SU-DHL-6 (cell line): ENCODE measurements around the gene ADAM19.

Source experiments
- H2AFZ ChIP-seq: fragments of 200-600 bp; sonication (generic); 2 replicates; pipeline ENCODE4 v1.6.1; 2014; ENCODE audit warnings: low read depth, mild to moderate bottlenecking, moderate library complexity, mixed read lengths, antibody characterized with exemption, low read length; ENCODE audit not compliant: severe bottlenecking
- H3F3A ChIP-seq: fragments of 200-600 bp; shearing (Covaris generic); 2 replicates; pipeline ENCODE4 v1.6.0; 2016; ENCODE audit warnings: antibody characterized with exemption, mild to moderate bottlenecking; ENCODE audit not compliant: insufficient read depth
- H3K27ac ChIP-seq: fragments of 200-600 bp; sonication (generic); 2 replicates; pipeline ENCODE4 v1.5.1; 2016; ENCODE audit warnings: low read depth, mild to moderate bottlenecking, low read length, moderate library complexity, mixed read lengths
- H3K27me3 ChIP-seq: fragments of 200-600 bp; sonication (generic), shearing (Covaris generic); 2 replicates; pipeline ENCODE4 v1.6.0; 2014; ENCODE audit warnings: mild to moderate bottlenecking, low read length
- H3K36me3 ChIP-seq: fragments of 200-600 bp; sonication (generic); 2 replicates; pipeline ENCODE4 v1.6.1; 2014; ENCODE audit warnings: mild to moderate bottlenecking, low read length, mixed read lengths
- H3K4me2 ChIP-seq: fragments of 300-600, 200-600 bp; shearing (Covaris generic), sonication (generic); 2 replicates; pipeline ENCODE4 v1.6.0; 2014; ENCODE audit warnings: low read length, low read depth, mild to moderate bottlenecking; ENCODE audit not compliant: poor library complexity, severe bottlenecking
- H3K4me3 ChIP-seq: fragments of 200-600 bp; sonication (generic); 2 replicates; pipeline ENCODE4 v1.5.1; 2014; ENCODE audit warnings: antibody characterized with exemption, low read length, mild to moderate bottlenecking, mixed read lengths; ENCODE audit not compliant: insufficient read depth, poor library complexity, severe bottlenecking
- H3K79me2 ChIP-seq: fragments of 200-600 bp; sonication (generic); 2 replicates; pipeline ENCODE4 v1.6.1; 2014; ENCODE audit warnings: mild to moderate bottlenecking, low read length, moderate library complexity; ENCODE audit not compliant: insufficient read depth
- H3K9ac ChIP-seq: fragments of 200-600 bp; sonication (generic); 2 replicates; pipeline ENCODE4 v1.7.0; 2014; ENCODE audit warnings: mild to moderate bottlenecking, low read length
- H3K9me2 ChIP-seq: fragments of 200-600 bp; sonication (generic); replicated peaks from 2 replicates; pipeline ENCODE4 v1.6.1; 2014; ENCODE audit warnings: low read length; ENCODE audit not compliant: insufficient read depth
- H3K9me3 ChIP-seq: fragments of 200-600 bp; sonication (generic); 2 replicates; pipeline ENCODE4 v1.6.1; 2014; ENCODE audit warnings: low read length, mixed read lengths; ENCODE audit not compliant: insufficient read depth
- H4K20me1 ChIP-seq: fragments of 200-600 bp; sonication (generic); 2 replicates; pipeline ENCODE4 v1.6.1; 2014; ENCODE audit warnings: low read depth, mild to moderate bottlenecking, antibody characterized with exemption, low read length, moderate library complexity, mixed read lengths
- EZH2phosphoT487 ChIP-seq: fragments of 200-600 bp; sonication (generic), shearing (Covaris generic); conservative IDR thresholded peaks from 2 replicates; pipeline ENCODE4 v1.6.1; 2018; ENCODE audit warnings: mild to moderate bottlenecking, antibody characterized with exemption, low read length, moderate library complexity, mixed read lengths
- TF ChIP-seq, protein P1 (sequence below): fragments of 200-600 bp; sonication (generic); IDR thresholded peaks from one replicate; pipeline ENCODE4 v1.5.1; 2017; ENCODE audit warnings: antibody characterized with exemption, mild to moderate bottlenecking, low read length, moderate library complexity; ENCODE audit not compliant: insufficient read depth, poor library complexity, severe bottlenecking

Gene ADAM19, protein sequence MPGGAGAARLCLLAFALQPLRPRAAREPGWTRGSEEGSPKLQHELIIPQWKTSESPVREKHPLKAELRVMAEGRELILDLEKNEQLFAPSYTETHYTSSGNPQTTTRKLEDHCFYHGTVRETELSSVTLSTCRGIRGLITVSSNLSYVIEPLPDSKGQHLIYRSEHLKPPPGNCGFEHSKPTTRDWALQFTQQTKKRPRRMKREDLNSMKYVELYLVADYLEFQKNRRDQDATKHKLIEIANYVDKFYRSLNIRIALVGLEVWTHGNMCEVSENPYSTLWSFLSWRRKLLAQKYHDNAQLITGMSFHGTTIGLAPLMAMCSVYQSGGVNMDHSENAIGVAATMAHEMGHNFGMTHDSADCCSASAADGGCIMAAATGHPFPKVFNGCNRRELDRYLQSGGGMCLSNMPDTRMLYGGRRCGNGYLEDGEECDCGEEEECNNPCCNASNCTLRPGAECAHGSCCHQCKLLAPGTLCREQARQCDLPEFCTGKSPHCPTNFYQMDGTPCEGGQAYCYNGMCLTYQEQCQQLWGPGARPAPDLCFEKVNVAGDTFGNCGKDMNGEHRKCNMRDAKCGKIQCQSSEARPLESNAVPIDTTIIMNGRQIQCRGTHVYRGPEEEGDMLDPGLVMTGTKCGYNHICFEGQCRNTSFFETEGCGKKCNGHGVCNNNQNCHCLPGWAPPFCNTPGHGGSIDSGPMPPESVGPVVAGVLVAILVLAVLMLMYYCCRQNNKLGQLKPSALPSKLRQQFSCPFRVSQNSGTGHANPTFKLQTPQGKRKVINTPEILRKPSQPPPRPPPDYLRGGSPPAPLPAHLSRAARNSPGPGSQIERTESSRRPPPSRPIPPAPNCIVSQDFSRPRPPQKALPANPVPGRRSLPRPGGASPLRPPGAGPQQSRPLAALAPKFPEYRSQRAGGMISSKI

DNA sequence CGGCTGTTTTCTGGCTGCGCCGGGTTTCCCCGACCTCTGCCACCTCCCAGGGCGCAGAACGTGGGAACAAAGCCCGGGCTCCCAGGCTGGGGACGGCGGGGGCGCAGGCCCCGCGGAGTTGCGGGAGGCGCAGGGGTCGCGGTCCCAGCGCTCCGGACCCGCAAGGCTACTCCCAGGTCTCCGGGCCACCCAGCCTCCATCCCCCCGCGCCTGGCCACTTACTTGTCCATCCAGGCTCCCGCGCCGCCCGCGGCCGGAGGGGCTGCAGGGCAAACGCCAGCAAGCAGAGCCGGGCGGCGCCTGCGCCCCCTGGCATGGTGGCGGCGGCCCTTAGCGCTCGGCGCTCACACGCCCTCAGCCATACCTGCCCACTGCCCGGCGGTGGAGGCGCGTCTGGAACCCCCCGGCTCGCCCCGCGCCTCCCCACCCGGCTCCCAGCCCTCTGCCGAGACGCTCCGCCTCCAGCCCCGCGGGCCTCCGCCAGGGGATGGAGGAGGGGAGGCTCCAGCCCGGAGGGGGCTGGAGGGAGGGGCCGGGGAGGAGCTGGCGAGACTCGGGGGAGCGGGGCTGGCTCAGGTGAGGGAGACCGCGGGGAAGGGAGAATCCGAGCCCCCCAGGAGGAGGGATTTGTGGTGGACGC, at the start of gene ADAM19:
TSS of gene ADAM19 (minus strand) at position 395 of the 640 bp plus-strand sequence. CDS start at position 316, 79 bp downstream.
- Histone ChIP-seq H3F3A (peaks cover 32% of the 10 kb centered on the region), H3K9ac (peak within 1 kb of the TSS; percentile 88), H2AFZ (peak within 1 kb of the TSS; percentile 64), H3K27me3 (no peaks in the 10 kb centered on the region), H3K27ac (peak within 1 kb of the TSS; percentile 93), H3K9me3 (no peaks in the 10 kb centered on the region), H3K36me3 (peaks cover 5% of the 10 kb centered on the region), H4K20me1 (no peaks in the 10 kb centered on the region), H3K4me2 (peak within 1 kb of the TSS; percentile 94), H3K4me3 (peak within 1 kb of the TSS; percentile 91), H3K79me2 (peaks cover 44% of the 10 kb centered on the region), H3K9me2 (no peaks in the 10 kb centered on the region)
- TF ChIP-seq, protein P1, sequence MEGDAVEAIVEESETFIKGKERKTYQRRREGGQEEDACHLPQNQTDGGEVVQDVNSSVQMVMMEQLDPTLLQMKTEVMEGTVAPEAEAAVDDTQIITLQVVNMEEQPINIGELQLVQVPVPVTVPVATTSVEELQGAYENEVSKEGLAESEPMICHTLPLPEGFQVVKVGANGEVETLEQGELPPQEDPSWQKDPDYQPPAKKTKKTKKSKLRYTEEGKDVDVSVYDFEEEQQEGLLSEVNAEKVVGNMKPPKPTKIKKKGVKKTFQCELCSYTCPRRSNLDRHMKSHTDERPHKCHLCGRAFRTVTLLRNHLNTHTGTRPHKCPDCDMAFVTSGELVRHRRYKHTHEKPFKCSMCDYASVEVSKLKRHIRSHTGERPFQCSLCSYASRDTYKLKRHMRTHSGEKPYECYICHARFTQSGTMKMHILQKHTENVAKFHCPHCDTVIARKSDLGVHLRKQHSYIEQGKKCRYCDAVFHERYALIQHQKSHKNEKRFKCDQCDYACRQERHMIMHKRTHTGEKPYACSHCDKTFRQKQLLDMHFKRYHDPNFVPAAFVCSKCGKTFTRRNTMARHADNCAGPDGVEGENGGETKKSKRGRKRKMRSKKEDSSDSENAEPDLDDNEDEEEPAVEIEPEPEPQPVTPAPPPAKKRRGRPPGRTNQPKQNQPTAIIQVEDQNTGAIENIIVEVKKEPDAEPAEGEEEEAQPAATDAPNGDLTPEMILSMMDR = no peak
- no peak for TF ChIP-seq EZH2phosphoT487

DNA sequence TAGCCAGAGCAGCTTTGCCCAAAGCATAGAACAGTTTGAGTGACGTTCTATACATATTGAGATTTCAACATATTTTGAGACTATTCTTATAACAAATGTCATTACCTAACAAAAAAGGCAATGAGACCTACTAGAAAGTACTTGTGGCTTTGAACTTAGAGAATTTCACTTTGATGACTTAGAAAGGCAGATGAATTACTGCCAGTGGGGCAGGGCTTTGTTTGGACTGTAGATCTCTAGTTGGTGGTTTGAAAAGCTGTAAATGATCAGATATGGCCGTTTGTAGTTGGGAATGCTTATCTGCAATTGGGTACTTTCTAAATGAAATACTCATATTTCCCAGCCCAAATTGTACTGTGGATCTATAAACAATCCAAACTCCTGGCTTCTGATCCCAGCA, 48.6 kb upstream of the ADAM19 start:
- no peaks in the 10 kb centered on the region for H4K20me1 ChIP-seq
- TF ChIP-seq, protein P1 = no peak
- TF ChIP-seq EZH2phosphoT487 = no peak
- H3K79me2 ChIP-seq = no peaks in the 10 kb centered on the region
- no peaks in the 10 kb centered on the region for H3K9me2 ChIP-seq
- no peak overlapping the region for H3K27ac ChIP-seq
- H3K9me3 ChIP-seq = no peaks in the 10 kb centered on the region
- no peaks in the 10 kb centered on the region for H3K27me3 ChIP-seq
- no peak overlapping the region for H3K9ac ChIP-seq
- no peaks in the 10 kb centered on the region for H3K36me3 ChIP-seq
- no peak overlapping the region for H2AFZ ChIP-seq
- no peak overlapping the region for H3K4me3 ChIP-seq
- no peaks in the 10 kb centered on the region for H3F3A ChIP-seq
- no peak overlapping the region for H3K4me2 ChIP-seq

DNA sequence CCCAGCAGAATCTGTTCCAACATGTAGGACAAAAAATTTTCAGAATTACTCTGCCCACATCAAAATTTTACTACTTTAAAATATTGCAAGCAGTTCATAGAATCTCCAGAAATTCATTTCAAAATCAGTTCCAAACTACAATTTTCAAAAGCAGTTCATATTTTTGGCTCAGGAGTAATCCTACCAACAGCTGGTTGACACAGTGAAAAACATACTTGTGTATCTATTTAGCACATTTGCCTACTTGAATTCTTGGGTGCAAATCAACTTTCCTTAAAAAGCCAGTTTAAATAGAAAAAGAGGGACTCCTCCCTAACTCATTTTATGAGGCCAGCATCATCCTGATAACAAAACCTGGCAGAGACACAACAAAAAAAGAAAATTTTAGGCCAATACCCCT, 45.2 kb upstream of the ADAM19 start:
- no peak overlapping the region for H3K27ac ChIP-seq
- no peak overlapping the region for H3K4me2 ChIP-seq
- H3K27me3 ChIP-seq = no peaks in the 10 kb centered on the region
- no peak overlapping the region for H3K4me3 ChIP-seq
- H2AFZ ChIP-seq = no peak overlapping the region
- no peaks in the 10 kb centered on the region for H3K9me3 ChIP-seq
- H3K36me3 ChIP-seq = no peaks in the 10 kb centered on the region
- H3F3A ChIP-seq = no peaks in the 10 kb centered on the region
- H3K9ac ChIP-seq = no peak overlapping the region
- TF ChIP-seq, protein P1 = no peak
- TF ChIP-seq EZH2phosphoT487 = no peak
- H3K9me2 ChIP-seq = no peaks in the 10 kb centered on the region
- H3K79me2 ChIP-seq = no peaks in the 10 kb centered on the region
- H4K20me1 ChIP-seq = no peaks in the 10 kb centered on the region
